ENCODE results near the gene SNX5. TPM values are rescaled to one million over a fixed set of nuclear protein-coding genes. Genes with fewer than 3 reads are reported as not detected.

The SNX5 gene
- total and polyA plus RNA-seq, 2 of the 8 experiments (the other 6 are each of a cell fraction or from before 2014, with no cell fraction given): 155 to 194 TPM

DNA sequence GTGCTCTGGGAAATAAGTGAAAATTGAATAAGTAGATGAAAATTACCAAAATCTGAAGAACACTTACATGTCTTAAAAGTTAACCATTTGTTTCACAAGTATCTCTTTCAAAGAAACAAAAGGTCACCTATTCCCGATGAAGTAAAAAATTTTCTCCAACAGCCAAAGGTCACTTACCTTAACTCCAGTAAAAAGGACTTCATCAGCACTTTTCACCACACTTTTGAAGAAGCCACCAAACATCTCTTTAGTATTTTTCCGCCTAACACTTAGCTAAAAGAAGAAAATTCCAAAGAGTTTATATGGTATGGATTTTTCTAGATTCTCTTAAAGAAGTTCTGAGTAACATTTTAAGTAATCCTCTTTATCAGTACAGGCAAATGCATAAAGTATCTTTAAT lies 17.3 kb downstream of the SNX5 start (continued):
- TF ChIP-seq, protein P1, sequence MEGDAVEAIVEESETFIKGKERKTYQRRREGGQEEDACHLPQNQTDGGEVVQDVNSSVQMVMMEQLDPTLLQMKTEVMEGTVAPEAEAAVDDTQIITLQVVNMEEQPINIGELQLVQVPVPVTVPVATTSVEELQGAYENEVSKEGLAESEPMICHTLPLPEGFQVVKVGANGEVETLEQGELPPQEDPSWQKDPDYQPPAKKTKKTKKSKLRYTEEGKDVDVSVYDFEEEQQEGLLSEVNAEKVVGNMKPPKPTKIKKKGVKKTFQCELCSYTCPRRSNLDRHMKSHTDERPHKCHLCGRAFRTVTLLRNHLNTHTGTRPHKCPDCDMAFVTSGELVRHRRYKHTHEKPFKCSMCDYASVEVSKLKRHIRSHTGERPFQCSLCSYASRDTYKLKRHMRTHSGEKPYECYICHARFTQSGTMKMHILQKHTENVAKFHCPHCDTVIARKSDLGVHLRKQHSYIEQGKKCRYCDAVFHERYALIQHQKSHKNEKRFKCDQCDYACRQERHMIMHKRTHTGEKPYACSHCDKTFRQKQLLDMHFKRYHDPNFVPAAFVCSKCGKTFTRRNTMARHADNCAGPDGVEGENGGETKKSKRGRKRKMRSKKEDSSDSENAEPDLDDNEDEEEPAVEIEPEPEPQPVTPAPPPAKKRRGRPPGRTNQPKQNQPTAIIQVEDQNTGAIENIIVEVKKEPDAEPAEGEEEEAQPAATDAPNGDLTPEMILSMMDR (IDR thresholded peaks at IDR 0.05; ENCODE audit: control extremely low read depth in 1 of 3, insufficient read depth in 1 of 3, low read depth in 1 of 3, low read length in 3 of 3): no peak
- TF ChIP-seq, protein P2, sequence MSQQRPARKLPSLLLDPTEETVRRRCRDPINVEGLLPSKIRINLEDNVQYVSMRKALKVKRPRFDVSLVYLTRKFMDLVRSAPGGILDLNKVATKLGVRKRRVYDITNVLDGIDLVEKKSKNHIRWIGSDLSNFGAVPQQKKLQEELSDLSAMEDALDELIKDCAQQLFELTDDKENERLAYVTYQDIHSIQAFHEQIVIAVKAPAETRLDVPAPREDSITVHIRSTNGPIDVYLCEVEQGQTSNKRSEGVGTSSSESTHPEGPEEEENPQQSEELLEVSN (IDR thresholded peaks at IDR 0.05): no peak
